ENCODE measurements around the gene SPINK9.

Gene SPINK9

DNA sequence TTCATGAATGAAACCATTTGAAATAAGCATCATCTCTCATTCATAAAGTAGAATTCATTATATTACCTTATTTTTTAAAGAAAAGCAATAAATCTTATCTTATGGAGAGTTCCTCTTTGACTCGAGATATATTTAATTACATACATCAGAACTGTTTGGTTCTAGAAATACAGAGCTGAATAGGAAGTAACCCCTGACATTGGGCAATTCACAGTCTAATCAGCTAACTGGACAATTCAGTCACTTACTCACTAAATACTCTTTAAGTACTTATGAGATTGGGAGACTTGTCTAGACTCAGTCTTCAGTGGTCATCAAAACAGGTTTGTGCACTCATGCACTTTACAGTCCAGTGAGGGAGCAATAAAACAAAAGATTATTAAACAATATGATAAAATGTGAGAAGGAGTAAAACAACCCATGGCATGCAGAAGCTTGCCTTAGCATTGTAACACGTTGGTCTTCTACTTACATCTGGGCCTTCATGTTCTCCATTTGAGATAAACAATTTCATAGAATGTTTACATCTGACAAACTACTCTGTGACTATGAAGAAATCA is 36.9 kb downstream of the SPINK9 start:
- no peak for DNase-seq

DNA sequence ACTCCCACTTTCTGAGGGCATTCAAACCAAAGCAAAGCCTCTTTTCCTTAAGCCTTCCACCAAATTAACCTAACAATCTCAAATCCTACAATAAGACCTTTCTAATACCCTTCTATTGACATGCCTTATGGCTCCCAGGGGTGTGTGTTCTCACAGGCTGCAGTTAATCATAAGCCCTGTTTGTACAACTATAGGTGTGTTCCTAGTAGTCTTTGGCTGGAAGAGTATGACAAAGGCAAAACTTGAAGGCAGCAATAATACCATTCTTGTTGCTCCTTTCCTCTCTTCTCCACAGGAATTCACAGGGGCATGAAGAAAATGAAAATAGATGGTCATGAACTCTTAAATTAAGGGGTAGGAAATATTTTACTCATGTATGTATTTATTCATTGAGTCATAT is 37.5 kb downstream of the SPINK9 start:
- DNase-seq: no peak

DNA sequence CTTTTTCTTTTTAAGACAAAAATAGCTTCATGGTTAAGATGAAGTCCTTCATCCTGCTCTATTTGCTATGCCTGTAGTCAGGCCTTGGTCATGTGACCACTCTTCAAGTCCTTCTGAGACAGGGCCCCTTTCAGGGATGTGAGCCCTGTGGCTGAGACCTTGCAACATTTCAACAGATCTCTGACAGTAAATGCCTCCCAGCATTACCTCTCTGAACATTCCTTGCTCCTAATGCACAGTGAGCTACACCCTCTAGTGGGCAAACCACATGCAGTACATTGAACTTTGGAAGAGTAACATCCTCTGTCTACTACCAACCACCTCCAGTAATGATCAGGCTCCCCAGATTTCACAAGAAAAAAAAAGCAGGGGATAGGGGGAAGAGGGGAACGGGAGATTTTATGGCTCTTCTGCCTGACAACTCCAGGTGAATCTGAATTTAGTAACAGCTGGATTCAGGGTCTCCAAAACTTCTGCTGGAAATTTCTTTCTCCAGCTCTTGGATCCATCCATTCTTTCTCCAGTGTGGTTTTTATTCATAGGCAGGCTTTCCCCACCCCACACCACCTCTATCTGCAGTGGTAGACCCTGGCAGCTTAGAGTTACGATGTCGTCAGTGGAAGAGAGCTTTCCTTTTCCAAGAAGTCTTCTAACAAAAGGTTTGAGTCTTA is 39.5 kb downstream of the SPINK9 start:
- DNase-seq: peak; percentile 51

DNA sequence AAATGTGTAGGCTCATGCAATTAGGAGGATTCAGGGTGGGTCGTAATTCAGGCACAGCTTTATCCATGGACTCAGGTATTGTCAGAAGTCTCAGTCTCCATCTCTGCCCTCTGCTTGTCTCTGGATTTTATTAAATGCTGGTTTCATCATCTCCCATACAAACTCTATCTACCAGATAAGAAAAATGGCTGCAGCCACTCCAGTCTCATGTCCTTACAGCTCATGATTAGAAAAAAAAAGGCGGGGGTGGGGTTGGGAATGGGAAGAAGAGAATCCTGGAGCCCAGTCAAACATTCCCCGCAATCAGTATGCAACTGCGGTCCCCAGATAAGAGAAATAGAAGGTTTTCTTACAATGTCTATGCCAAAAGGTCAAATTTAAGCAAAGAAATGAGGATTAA is 40.8 kb downstream of the SPINK9 start:
- DNase-seq: no peak

DNA sequence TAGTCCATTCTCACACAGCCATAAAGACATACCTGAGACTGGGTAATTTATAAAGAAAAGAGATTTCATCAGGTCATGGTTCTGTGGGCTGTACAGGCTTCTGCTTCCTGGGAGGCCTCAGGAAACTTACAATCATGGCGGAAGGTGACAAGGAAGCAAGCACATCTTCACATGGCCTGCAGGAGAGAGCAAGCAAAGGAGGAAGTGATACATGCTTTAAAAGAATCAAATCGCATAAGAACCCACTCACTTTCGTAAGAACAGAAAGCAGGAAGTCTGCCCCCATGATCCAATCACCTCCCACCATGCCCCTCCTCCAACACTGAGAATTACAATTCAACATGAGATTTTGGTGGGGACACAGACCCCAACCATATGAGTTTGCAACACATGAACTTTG is 43.3 kb downstream of the SPINK9 start:
- DNase-seq: no peak

DNA sequence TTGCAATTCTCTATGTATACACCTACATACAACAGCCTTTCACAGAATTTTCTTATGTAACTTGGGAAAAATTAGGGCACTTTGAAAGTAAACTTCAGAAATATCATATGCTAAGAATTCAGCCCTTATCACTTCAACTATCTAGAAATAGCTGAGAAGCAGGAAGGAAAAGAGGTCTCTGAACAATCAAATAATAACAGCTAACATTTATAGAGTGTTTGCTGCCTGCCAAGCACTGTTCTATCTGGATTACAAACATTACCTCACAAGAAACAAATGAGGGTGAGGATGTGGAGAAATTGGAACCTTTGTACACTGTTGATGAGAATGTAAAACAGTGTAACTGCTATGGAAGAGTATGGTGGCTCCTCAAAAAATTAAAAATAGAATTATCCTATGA is 44.0 kb downstream of the SPINK9 start:
- DNase-seq: no peak

DNA sequence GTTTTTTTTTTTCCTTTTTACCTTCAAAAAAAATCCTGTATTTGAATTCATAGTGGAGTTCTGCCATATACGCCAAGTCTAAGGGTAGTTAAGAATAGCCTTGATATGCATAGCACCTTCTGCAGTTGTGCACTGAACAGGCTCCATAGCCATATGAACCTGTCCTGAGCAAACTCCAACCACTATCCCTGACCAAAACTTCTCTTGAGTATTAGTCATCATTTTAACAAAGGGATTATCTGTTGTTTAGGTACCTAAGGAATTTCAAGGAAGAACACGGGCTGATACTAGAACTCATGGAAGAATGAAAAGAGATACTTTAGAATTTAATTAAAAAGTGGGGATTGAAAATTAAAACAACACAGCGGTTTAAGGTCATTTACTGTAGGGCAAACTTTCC is 46.5 kb downstream of the SPINK9 start:
- DNase-seq: no peak

DNA sequence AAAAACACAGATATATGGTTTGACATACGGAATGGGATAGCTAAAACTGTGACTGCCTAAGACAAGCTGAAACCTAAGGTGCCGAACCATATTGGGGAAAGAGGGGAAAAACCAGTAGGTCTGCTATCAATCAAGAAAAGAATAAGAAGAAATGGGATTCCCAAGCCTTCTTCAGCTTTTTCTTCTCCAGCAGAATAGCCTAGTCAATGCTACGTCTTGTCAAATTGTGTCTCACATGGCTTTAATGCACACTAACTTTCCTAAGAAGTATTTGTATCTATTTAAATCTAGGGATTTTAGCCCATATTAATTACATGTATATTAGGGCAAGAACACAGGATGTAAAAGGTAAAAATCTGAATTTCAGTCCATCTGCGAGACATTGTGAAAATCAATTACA is 47.6 kb downstream of the SPINK9 start:
- DNase-seq: no peak

DNA sequence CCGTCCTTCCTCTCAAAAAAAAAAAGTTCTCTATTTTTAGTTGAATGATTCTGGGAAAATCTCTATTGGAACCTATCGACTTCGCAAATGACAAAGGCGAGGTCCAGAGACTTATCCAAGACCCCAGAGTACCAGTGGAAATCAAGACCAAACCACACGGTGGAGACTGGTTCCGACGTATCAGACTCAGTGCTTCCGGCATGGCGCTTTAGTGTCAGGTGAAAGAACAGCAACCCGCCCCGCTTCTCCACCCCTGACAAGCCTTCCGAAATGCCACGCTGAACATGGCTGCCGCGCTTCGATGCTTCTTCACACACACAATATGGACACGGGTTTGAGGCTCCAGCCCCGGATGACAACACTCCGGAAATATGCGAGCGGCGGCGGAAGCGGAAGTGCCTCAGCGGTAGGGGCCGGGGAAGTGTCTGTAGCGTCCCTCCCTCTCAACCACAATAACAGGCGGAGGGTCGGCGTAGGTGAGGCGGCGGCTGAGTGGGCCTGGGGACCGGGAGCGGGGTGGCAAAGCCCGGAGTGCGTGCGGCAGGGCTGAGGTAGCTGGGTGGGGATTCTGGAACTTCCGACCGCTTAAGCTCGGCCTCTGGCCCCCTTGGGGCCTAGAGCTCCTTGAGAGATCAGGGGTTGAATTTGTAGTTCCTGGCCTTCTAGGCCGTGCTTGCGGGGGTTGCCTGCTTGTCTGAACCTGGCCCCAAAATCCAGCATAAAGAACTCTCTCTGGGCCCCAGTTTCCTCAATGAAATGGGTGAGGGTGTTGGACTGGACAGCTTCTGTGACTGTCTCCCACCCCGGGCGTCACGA is 48.4 kb downstream of the SPINK9 start, which contains the start of gene FBXO38:
Gene FBXO38, plus strand, starts transcription at position 395 of the 816 bp plus-strand sequence. CDS start 10,819 bp downstream, outside the sequence.
- DNase-seq: peak; percentile 97

DNA sequence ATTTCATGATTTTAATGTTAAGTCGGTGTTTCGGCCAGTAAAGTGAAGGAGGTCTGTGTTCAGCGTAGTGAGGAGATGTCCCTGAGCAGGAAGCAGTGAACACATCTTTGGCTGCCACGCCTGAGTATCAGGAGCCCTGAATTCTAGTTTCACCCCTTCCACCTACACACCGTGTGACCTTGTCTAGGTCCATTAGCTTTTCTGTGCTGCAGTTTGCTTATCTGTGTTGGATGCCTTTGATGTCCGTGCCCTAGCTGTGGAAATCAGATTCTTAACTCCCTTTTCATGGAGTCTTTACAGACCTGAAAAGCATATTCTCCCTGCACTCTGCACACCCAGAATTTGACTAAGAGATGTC is 49.0 kb downstream of the SPINK9 start:
- DNase-seq: no peak

DNA sequence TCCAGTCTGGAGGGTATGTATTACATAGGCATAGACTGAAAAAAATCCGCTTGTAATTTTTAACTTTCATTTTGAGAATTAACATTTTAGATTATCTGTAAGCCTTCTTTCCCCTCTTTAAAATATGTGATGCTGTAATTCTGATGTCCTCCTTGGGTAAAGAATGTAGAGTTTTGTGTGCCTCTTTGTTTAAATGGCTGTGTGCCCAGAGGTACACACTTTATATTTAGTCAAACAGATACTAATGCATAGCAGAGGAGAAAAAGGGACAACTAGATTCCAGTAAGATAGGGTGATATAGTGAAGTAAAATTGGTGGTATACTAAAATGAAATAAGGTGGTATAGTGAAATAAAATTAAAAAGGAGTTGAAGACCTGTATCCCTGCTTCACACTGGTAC is 49.7 kb downstream of the SPINK9 start:
- DNase-seq: no peak

DNA sequence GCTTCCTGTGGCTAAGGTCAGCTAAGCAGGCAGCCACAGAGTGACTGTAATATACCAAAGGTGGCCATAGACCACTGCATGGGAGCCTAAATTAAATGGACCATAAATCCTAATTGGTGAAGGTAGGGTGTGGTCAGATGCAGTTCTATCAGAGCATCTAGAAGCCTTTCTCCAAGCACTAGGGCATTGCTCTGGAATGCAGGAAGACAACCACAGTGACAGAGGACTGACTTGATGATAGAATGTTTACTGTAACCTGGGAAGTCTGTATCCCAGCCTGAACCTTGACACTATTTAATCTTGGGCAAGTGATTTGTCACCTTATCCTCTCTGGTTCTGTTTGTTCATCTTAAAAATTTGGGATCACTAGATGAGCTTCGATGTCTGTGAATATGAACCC is 50.7 kb downstream of the SPINK9 start:
- DNase-seq: no peak

DNA sequence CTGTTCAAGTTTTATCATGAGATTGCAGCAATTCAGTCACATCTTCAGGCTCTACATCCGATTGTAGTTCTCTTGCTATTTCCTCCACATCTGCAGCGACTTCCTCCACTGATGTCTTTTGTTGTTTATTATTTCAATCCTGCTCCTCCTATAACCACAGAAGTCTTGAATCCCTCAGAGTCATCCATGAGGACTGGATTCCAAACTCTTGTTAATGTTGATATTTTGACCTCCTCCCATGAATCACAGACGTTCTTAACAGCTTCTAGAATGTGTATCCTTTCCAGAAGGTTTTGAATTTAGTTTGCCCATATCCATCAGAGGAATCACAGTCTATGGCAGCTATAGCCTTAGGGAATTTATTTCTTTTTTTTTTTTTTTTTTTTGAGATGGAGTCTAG is 52.0 kb downstream of the SPINK9 start:
- no peak for DNase-seq

DNA sequence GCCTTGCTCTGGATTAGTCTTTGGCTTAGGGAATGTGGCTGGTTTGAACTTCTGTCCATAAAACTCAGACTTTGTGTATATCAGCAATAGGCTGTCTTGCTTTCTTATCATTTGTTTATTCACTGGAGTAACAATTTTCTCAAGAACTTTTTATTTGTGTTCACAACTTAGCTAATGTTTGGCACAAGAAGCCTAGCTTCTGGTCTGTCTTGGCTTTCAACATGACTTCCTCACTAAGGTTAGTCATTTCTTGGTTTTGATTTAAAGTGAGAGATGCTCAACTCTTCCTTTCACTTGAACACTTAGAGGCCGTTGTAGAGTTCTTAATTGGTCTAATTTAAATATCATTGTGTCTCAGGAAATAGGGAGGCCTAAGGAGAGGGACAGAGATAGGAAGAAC is 53.3 kb downstream of the SPINK9 start:
- no peak for DNase-seq

Measured in NCI-H2029 (cell line).